ENCODE data around the gene CHMP1A.
"Not testable (repeated sequence)": the region's sequence is repeated elsewhere in the genome, so short reads cannot be mapped to it uniquely, and the experiment has no call there.

Gene CHMP1A

DNA sequence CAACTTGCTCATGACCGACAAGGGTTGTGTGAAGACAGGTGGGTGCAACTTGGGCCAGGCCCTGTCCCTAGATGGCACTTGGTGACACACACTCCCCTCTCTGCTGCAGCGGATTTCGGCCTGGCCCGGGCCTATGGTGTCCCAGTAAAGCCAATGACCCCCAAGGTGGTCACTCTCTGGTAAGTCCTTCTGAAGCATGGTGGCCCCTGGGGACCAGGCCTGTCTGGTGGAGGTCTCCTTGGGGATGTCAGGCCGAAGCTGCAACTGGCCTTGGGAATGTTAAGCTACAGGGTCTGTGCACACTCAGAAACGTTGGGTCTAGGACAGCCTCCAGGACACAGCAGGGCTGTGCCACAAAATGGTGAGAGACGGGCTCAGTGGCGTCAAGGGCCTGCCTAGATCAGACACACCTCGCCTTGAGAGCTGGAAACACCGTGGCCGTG, 35.8 kb upstream of the CHMP1A start:
- TF ChIP-seq EZH2 (IDR thresholded peaks at IDR 0.05) (no peak), FOXP2 (optimal IDR thresholded peaks at IDR 0.05; ENCODE audit: control extremely low read depth, extremely low read length, insufficient read depth) (no peak), POLR2AphosphoS5 (IDR thresholded peaks at IDR 0.05; ENCODE audit: borderline replicate concordance, low read depth, low read length) (no peak)
- Histone ChIP-seq H3K36me3 (ENCODE audit: insufficient read depth, low read length) (peaks cover 2% of the 10 kb centered on the region; the same call in 1 of the 2 replicates), H3K9me3 (ENCODE audit: low read depth, low read length) (no peaks in the 10 kb centered on the region), H3K9ac (ENCODE audit: insufficient read length) (no peak overlapping the region), H3K27ac (no peak overlapping the region), H3K4me3 (no peak overlapping the region)
- no peak for DNase-seq (ENCODE audit: low read depth, low spot score)

- no peak overlapping the region for H3K4me3 ChIP-seq
- peaks cover 2% of the 10 kb centered on the region; the same call in 1 of the 2 replicates for H3K36me3 ChIP-seq (ENCODE audit: insufficient read depth, low read length)
- TF ChIP-seq POLR2AphosphoS5 (IDR thresholded peaks at IDR 0.05; ENCODE audit: borderline replicate concordance, low read depth, low read length): no peak
- TF ChIP-seq FOXP2 (optimal IDR thresholded peaks at IDR 0.05; ENCODE audit: control extremely low read depth, extremely low read length, insufficient read depth): no peak
- TF ChIP-seq EZH2 (IDR thresholded peaks at IDR 0.05): no peak
- H3K9ac ChIP-seq (ENCODE audit: insufficient read length): no peak overlapping the region
- H3K9me3 ChIP-seq (ENCODE audit: low read depth, low read length): no peaks in the 10 kb centered on the region
- DNase-seq (ENCODE audit: low read depth, low spot score): no peak
- H3K27ac ChIP-seq: no peak overlapping the region
These were observed 34.6 kb upstream of the CHMP1A start for GRCh38 chr16:89691986-89692569.

DNA sequence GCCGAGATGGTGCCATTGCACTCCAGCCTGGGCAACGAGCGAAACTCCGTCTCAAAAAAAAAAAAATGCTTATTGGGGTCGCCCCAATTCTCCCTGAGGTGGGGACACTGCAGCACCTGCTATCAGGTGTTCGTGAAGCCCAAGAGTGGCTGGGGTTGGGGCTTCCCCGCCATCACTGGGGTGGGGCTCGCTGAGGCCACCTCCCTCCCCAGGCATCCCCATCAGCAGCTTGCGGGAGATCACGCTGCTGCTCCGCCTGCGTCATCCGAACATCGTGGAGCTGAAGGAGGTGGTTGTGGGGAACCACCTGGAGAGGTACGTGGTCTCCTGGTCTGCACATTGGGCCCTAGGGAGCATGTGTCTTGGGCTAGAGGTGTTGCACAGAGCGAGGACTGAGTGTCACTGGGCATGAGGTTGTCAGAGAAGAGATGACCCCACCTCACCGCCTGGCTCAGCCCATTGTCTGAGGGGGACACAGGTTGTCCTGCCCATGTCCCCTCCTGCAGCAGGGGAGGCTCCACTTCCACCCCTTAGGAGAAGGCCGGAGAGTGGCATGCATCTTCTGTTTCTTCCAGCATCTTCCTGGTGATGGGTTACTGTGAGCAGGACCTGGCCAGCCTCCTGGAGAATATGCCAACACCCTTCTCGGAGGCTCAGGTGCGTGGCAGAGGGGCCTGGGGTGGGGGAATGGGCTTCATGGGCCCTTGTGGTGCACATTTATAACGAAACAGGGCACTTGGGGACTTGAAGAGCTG, 33.9 kb upstream of the CHMP1A start:
- DNase-seq (ENCODE audit: low read depth, low spot score): no peak
- Histone ChIP-seq H3K4me3 (no peak overlapping the region), H3K9me3 (ENCODE audit: low read depth, low read length) (no peaks in the 10 kb centered on the region), H3K9ac (ENCODE audit: insufficient read length) (no peak overlapping the region), H3K36me3 (ENCODE audit: insufficient read depth, low read length) (peaks cover 2% of the 10 kb centered on the region; the same call in 1 of the 2 replicates), H3K27ac (no peak overlapping the region)
- no peak for TF ChIP-seq FOXP2 (optimal IDR thresholded peaks at IDR 0.05; ENCODE audit: control extremely low read depth, extremely low read length, insufficient read depth)
- TF ChIP-seq EZH2 (IDR thresholded peaks at IDR 0.05): no peak
- no peak for TF ChIP-seq POLR2AphosphoS5 (IDR thresholded peaks at IDR 0.05; ENCODE audit: borderline replicate concordance, low read depth, low read length)

DNA sequence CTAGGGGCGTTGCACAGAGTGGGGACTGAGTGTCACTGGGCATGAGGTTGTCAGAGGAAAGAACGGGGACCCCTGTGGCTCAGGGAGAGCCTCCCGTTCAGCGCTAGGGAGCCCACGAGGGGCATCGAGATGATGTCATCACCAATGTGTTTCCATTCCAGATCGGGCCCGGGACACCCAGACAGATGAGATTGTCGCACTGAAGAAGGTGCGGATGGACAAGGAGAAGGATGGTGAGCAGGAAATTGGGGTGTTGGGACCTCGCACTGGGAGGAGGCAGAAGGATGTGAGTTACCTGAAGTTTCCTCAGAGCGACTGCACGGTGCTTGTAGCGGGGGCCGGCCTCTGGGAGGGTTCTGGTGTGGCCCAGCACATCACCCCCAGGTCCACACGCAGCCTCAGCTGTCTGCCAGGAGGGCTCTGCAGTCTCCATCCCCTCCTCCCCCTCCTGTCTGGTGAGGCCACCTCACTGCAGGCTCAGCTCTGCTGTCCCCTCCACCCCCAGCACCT, 32.9 kb upstream of the CHMP1A start:
- H3K4me3 ChIP-seq: no peak overlapping the region
- H3K27ac ChIP-seq: no peak overlapping the region
- no peak for DNase-seq (ENCODE audit: low read depth, low spot score)
- no peak for TF ChIP-seq EZH2 (IDR thresholded peaks at IDR 0.05)
- no peak for TF ChIP-seq POLR2AphosphoS5 (IDR thresholded peaks at IDR 0.05; ENCODE audit: borderline replicate concordance, low read depth, low read length)
- TF ChIP-seq FOXP2 (optimal IDR thresholded peaks at IDR 0.05; ENCODE audit: control extremely low read depth, extremely low read length, insufficient read depth): no peak
- H3K9ac ChIP-seq (ENCODE audit: insufficient read length): no peak overlapping the region
- peaks cover 2% of the 10 kb centered on the region; the same call in 1 of the 2 replicates for H3K36me3 ChIP-seq (ENCODE audit: insufficient read depth, low read length)
- H3K9me3 ChIP-seq (ENCODE audit: low read depth, low read length): no peaks in the 10 kb centered on the region

DNA sequence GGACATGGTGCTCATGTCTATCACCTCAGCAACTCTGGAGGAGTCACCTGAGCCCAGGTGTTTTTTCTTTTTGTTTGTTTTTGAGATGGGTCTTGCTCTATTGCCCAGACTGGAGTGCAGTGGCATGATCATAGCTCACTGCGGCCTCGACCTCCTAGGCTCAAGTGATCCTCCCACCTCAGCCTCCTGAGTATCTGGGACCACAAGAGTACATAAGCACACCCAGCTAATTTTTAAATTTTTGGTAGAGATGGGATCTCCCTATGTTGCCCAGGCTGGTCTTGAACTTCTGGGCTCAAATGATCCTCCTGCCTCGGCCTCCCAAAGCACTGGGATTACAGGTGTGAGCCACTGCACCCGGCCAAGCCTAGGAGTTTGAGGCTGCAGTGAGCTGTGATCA, 32.1 kb upstream of the CHMP1A start:
- H3K36me3 ChIP-seq (ENCODE audit: insufficient read depth, low read length): not testable (repeated sequence)

GRCh38 chr16:89689142-89689541, 31.6 kb upstream of the CHMP1A start:
- no peak overlapping the region for H3K9ac ChIP-seq (ENCODE audit: insufficient read length)
- no peaks in the 10 kb centered on the region for H3K9me3 ChIP-seq (ENCODE audit: low read depth, low read length)
- peaks cover 2% of the 10 kb centered on the region; the same call in 1 of the 2 replicates for H3K36me3 ChIP-seq (ENCODE audit: insufficient read depth, low read length)
- H3K4me3 ChIP-seq: no peak overlapping the region
- H3K27ac ChIP-seq: no peak overlapping the region
- no peak for DNase-seq (ENCODE audit: low read depth, low spot score)
- TF ChIP-seq FOXP2 (optimal IDR thresholded peaks at IDR 0.05; ENCODE audit: control extremely low read depth, extremely low read length, insufficient read depth): no peak
- TF ChIP-seq EZH2 (IDR thresholded peaks at IDR 0.05): no peak
- no peak for TF ChIP-seq POLR2AphosphoS5 (IDR thresholded peaks at IDR 0.05; ENCODE audit: borderline replicate concordance, low read depth, low read length)

More for the DNA sequence above, 32.1 kb upstream of the CHMP1A start:
- not testable (repeated sequence) for H3K4me3 ChIP-seq; DNase-seq (ENCODE audit: low read depth, low spot score); H3K9ac ChIP-seq (ENCODE audit: insufficient read length); H3K9me3 ChIP-seq (ENCODE audit: low read depth, low read length); H3K27ac ChIP-seq

DNA sequence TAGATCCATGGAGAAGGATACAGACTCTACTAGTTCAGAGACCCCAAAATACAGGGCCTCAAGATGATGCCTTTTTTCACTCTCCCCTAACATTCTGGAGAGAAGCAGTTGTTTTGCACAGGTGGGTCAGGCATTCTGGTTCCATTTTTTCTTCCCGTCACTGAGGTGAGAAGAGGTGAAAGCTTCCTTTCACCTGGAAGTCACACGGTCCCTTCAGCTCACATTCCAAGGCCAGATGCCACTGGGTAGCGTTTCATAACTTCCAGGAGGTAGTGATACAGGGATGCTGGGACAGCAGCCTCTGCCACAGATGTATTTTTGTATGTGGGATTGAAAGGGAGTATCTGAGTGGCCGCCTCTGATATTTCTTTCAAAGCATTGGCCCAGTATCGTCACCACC, 30.9 kb upstream of the CHMP1A start:
- H3K9me3 ChIP-seq (ENCODE audit: low read depth, low read length): no peaks in the 10 kb centered on the region
- no peak overlapping the region for H3K27ac ChIP-seq
- DNase-seq (ENCODE audit: low read depth, low spot score): no peak
- H3K36me3 ChIP-seq (ENCODE audit: insufficient read depth, low read length): peaks cover 2% of the 10 kb centered on the region; the same call in 1 of the 2 replicates
- TF ChIP-seq FOXP2 (optimal IDR thresholded peaks at IDR 0.05; ENCODE audit: control extremely low read depth, extremely low read length, insufficient read depth): no peak
- TF ChIP-seq POLR2AphosphoS5 (IDR thresholded peaks at IDR 0.05; ENCODE audit: borderline replicate concordance, low read depth, low read length): no peak
- TF ChIP-seq EZH2 (IDR thresholded peaks at IDR 0.05): no peak
- H3K9ac ChIP-seq (ENCODE audit: insufficient read length): no peak overlapping the region
- no peak overlapping the region for H3K4me3 ChIP-seq

GRCh38 chr16:89687092-89687940, 29.8 kb upstream of the CHMP1A start:
- peak overlapping the region; percentile 85 for H3K4me3 ChIP-seq
- H3K27ac ChIP-seq: no peak overlapping the region
- no peak for DNase-seq (ENCODE audit: low read depth, low spot score)
- peak overlapping the region; percentile 91 for H3K9ac ChIP-seq (ENCODE audit: insufficient read length)
- H3K36me3 ChIP-seq (ENCODE audit: insufficient read depth, low read length): no peaks in the 10 kb centered on the region; the same call in 1 of the 2 replicates
- no peaks in the 10 kb centered on the region for H3K9me3 ChIP-seq (ENCODE audit: low read depth, low read length)
- no peak for TF ChIP-seq FOXP2 (optimal IDR thresholded peaks at IDR 0.05; ENCODE audit: control extremely low read depth, extremely low read length, insufficient read depth)
- TF ChIP-seq EZH2 (IDR thresholded peaks at IDR 0.05): no peak
- no peak for TF ChIP-seq POLR2AphosphoS5 (IDR thresholded peaks at IDR 0.05; ENCODE audit: borderline replicate concordance, low read depth, low read length)

All from SK-N-MC (cell line).